ENCODE measurements around the gene GPRASP3. TPM values are rescaled to one million over a fixed set of nuclear protein-coding genes. Genes with fewer than 3 reads are reported as not detected.

GPRASP3 gene
- total RNA-seq, 1 experiment from 2014 or later, result 3.1 TPM

DNA sequence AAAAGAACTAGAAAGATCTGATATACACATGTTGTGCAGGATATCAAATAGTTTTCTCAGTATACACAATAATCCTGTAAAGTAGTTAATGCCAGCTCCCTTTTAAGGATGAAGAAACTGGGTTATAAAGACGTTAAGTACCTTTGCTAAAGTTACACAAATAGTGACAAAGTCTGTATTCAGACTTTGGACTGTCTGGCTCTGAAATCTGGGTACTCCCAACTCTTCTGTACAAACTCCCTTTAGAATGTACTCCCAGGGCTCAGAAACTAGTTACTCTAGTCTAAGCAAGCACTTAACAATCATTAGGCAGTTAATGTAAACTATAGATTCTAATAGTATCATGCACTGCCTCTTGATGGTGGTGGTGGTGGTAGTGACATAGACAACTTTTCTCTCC lies 7.2 kb downstream of the GPRASP3 start:
- Histone ChIP-seq H3K9me2 (ENCODE audit: insufficient read depth) (no peaks in the 10 kb centered on the region), H4K20me1 (ENCODE audit: insufficient read depth) (no peaks in the 10 kb centered on the region), H3K9ac (ENCODE audit: low read length) (no peak overlapping the region), H3K4me3 (replicated peaks in 1 of 2; ENCODE audit: low read depth in 1 of 2, low read length in 2 of 2) (no peak overlapping the region), H3K27ac (ENCODE audit: low read depth, low read length) (no peak overlapping the region), H3K79me2 (ENCODE audit: insufficient read depth, low read length) (no peaks in the 10 kb centered on the region), H3K27me3 (ENCODE audit: insufficient read depth, low read length) (no peaks in the 10 kb centered on the region), H2AFZ (ENCODE audit: low read depth, low read length, poor library complexity, severe bottlenecking) (no peak overlapping the region), H3K4me1 (ENCODE audit: control insufficient read depth in 1 of 2, insufficient read depth in 2 of 2, low read length in 2 of 2) (no peaks in the 10 kb centered on the region), H3K4me2 (ENCODE audit: low read length) (no peak overlapping the region), H3K9me3 (ENCODE audit: control insufficient read depth in 1 of 2, insufficient read depth in 1 of 2, low read depth in 1 of 2, low read length in 2 of 2) (no peaks in the 10 kb centered on the region), H3K36me3 (ENCODE audit: control insufficient read depth in 1 of 2, insufficient read depth in 2 of 2, low read length in 2 of 2) (no peaks in the 10 kb centered on the region)
- BruUV-seq (replicated peaks), result no TSS peak
- ChIA-PET RAD21 (ENCODE audit: low non-redundant PET in 1 of 2, low total read pairs in 2 of 2, uncharacterized antibody in 2 of 2, unreplicated experiment in 2 of 2) (no interaction called here), POLR2A (no interaction called here), CTCF (no interaction called here)
- no peak for TF ChIP-seq EZH2 (IDR thresholded peaks at IDR 0.05)
- TF ChIP-seq POLR2AphosphoS5 (IDR thresholded peaks at IDR 0.05; ENCODE audit: low read depth, low read length), result no peak
- TF ChIP-seq POLR2A (IDR thresholded peaks at IDR 0.05; ENCODE audit: borderline replicate concordance, extremely low read depth, insufficient read depth, insufficient read length), result no peak
- no peak for TF ChIP-seq FOSL1 (IDR thresholded peaks at IDR 0.05; ENCODE audit: low read depth)
- no peak for TF ChIP-seq YY1 (IDR thresholded peaks at IDR 0.05; ENCODE audit: extremely low read depth, insufficient replicate concordance, low read depth, low read length)
- TF ChIP-seq ZFX (IDR thresholded peaks at IDR 0.05), result no peak
- TF ChIP-seq CBX3 (IDR thresholded peaks at IDR 0.05; ENCODE audit: low read depth), result no peak
- no peak for TF ChIP-seq ZNF274 (IDR thresholded peaks at IDR 0.05; ENCODE audit: low read depth, low read length)
- no peak for TF ChIP-seq EZH2phosphoT487 (IDR thresholded peaks at IDR 0.05; ENCODE audit: borderline replicate concordance)
- no peak for TF ChIP-seq SIN3A (IDR thresholded peaks at IDR 0.05; ENCODE audit: low read depth)
- no peak for TF ChIP-seq JUND (IDR thresholded peaks at IDR 0.05)
- TF ChIP-seq, protein P1, sequence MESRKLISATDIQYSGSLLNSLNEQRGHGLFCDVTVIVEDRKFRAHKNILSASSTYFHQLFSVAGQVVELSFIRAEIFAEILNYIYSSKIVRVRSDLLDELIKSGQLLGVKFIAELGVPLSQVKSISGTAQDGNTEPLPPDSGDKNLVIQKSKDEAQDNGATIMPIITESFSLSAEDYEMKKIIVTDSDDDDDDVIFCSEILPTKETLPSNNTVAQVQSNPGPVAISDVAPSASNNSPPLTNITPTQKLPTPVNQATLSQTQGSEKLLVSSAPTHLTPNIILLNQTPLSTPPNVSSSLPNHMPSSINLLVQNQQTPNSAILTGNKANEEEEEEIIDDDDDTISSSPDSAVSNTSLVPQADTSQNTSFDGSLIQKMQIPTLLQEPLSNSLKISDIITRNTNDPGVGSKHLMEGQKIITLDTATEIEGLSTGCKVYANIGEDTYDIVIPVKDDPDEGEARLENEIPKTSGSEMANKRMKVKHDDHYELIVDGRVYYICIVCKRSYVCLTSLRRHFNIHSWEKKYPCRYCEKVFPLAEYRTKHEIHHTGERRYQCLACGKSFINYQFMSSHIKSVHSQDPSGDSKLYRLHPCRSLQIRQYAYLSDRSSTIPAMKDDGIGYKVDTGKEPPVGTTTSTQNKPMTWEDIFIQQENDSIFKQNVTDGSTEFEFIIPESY (IDR thresholded peaks at IDR 0.05; ENCODE audit: extremely low read depth, insufficient replicate concordance, low read length), result no peak
- TF ChIP-seq RAD21 (IDR thresholded peaks at IDR 0.05; ENCODE audit: low read depth), result no peak
- TF ChIP-seq SP1 (IDR thresholded peaks at IDR 0.05; ENCODE audit: low read depth), result no peak
- ATAC-seq (no peak), DNase-seq (ENCODE audit: low read depth, low spot score) (no peak)
- intact Hi-C loops (cut with micrococcal nuclease), result no loop called here
